WERI-Rb-1 (cell line): ENCODE data around the gene STEAP1B.
"Not testable (repeated sequence)": the region's sequence is repeated elsewhere in the genome, so short reads cannot be mapped to it uniquely, and the experiment has no call there.

ENCODE experiments used
- DNase-seq: peaks from one replicate; pipeline ENCODE4 v3.0.0-alpha.2; 2020
- H3K27ac ChIP-seq: fragments of 250-450 bp; sonication (Bioruptor Pico); 2 replicates; pipeline ENCODE4 v1.5.1; 2020; ENCODE audit warnings: mild to moderate bottlenecking, moderate library complexity
- H3K27me3 ChIP-seq: fragments of 250-450 bp; sonication (Bioruptor Pico); 2 replicates; pipeline ENCODE4 v1.5.1; 2021; ENCODE audit warnings: mild to moderate bottlenecking, low read depth, moderate library complexity; ENCODE audit not compliant: insufficient read depth, severe bottlenecking
- H3K36me3 ChIP-seq: fragments of 250-450 bp; sonication (Bioruptor Pico); 2 replicates; pipeline ENCODE4 v1.5.1; 2020; ENCODE audit warnings: mild to moderate bottlenecking, moderate library complexity
- H3K4me3 ChIP-seq: 2 replicates; pipeline ENCODE4 v1.5.1; 2011; ENCODE audit warnings: low read depth, mild to moderate bottlenecking, control low read depth, low read length
- H3K9me3 ChIP-seq: fragments of 250-450 bp; sonication (Bioruptor Pico); 2 replicates; pipeline ENCODE4 v1.5.1; 2021; ENCODE audit warnings: mild to moderate bottlenecking, moderate library complexity; ENCODE audit not compliant: severe bottlenecking
- CTCF ChIP-seq: IDR thresholded peaks from 2 replicates; pipeline ENCODE4 v1.5.1; 2011; ENCODE audit warnings: low read depth, mild to moderate bottlenecking, control low read depth, inconsistent platforms, low read length

STEAP1B gene

DNA sequence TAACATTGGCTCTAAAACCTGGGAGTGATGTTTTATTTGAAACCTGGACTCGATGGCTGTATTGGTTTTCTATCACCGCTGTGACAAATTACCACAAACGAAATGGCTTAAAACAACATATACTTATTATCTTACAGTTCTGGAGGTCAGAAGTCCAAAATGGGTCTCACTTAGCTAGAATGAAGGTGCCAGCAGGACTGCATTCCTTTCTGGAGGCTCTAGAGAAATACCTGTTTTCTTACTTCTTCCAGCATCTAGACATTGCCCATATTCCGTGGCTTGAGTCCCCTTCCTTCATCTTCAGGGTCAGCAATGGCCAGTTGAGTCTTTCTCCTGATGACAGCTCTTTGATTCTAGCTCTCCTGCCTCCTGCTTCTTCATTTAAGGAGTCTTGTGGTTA is 44.3 kb upstream of the STEAP1B start:
- no peaks in the 10 kb centered on the region for H3K9me3 ChIP-seq
- no peaks in the 10 kb centered on the region for H3K36me3 ChIP-seq
- no peak overlapping the region for H3K27ac ChIP-seq
- DNase-seq: no peak
- TF ChIP-seq CTCF: no peak
- no peaks in the 10 kb centered on the region for H3K27me3 ChIP-seq
- no peak overlapping the region for H3K4me3 ChIP-seq

DNA sequence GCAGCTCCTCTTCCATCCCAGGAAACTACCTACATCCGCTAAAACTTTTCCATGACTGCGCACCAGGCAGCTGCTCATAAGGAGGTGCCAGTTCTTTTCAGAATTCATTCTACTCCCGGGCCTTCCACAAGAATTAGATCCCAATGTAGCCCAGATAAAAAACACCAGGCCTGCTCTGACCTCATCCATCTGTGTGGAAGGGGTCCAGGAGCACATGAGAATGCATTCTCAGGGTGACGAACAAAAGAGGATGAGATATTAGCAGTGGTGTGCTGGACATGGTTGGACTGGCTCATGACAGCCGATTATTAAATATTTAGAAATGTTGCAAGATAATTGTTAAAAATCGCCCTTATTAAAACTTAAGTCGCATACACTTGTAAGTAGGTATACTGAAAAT is 43.2 kb upstream of the STEAP1B start:
- no peaks in the 10 kb centered on the region for H3K9me3 ChIP-seq
- no peak overlapping the region for H3K27ac ChIP-seq
- no peak for TF ChIP-seq CTCF
- no peaks in the 10 kb centered on the region for H3K27me3 ChIP-seq
- DNase-seq: no peak
- no peak overlapping the region for H3K4me3 ChIP-seq
- H3K36me3 ChIP-seq: no peaks in the 10 kb centered on the region

DNA sequence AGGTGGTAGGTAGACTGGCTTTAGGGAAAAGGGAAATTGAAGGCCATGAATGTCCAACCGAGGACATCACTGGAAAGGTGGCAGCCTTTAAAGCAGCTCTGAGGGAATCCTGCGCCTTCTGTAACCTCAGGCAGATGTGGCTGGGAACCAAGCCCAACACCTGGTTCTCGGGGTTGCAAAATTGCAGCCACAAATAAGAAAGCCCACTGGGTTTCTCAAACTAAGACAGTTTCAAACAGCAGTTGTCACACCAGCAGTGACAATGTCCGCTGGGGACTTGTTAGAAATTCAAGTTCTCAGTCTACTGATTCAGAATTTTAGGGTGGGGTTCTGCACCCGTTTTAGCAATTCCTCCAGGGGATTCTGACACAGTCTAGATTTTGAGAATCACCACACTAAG is 42.7 kb upstream of the STEAP1B start:
- H3K27ac ChIP-seq: no peak overlapping the region
- no peak for TF ChIP-seq CTCF
- H3K36me3 ChIP-seq: no peaks in the 10 kb centered on the region
- no peak overlapping the region for H3K4me3 ChIP-seq
- H3K27me3 ChIP-seq: no peaks in the 10 kb centered on the region
- no peaks in the 10 kb centered on the region for H3K9me3 ChIP-seq
- DNase-seq: no peak

DNA sequence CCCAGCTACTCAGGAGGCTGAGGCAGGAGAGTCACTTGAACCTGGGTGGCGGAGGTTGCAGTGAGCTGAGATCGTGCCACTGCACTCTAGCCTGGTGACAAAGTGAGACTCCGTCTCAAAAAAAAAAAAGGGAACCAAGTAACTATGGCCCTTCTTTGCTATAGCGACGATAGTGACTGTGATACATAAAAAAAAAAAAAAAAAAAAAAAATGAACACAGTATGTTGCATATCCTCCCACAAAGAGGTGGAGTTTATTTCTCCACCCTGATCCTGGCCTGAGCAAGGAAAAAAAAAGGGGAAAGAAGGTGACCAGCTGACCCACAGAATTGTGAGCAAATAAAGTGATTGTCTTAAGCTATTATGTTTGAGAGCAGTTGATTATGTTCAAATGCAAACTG is 42.3 kb upstream of the STEAP1B start:
- no peaks in the 10 kb centered on the region for H3K27me3 ChIP-seq
- no peak for DNase-seq
- no peak overlapping the region for H3K27ac ChIP-seq
- H3K4me3 ChIP-seq: no peak overlapping the region
- no peaks in the 10 kb centered on the region for H3K36me3 ChIP-seq
- no peak for TF ChIP-seq CTCF
- H3K9me3 ChIP-seq: no peaks in the 10 kb centered on the region

- H3K36me3 ChIP-seq: no peaks in the 10 kb centered on the region
- no peak for DNase-seq
- no peak overlapping the region for H3K27ac ChIP-seq
- no peak for TF ChIP-seq CTCF
- no peaks in the 10 kb centered on the region for H3K27me3 ChIP-seq
- H3K4me3 ChIP-seq: no peak overlapping the region
- no peaks in the 10 kb centered on the region for H3K9me3 ChIP-seq
These were observed 41.8 kb upstream of the STEAP1B start for GRCh38 chr7:22541789-22542188.

- H3K27me3 ChIP-seq, H3K9me3 ChIP-seq, H3K36me3 ChIP-seq, H3K27ac ChIP-seq, H3K4me3 ChIP-seq, DNase-seq: not testable (repeated sequence)
These were observed 28.5 kb upstream of the STEAP1B start for GRCh38 chr7:22528537-22528936.

GRCh38 chr7:22524353-22524947 is 24.5 kb upstream of the STEAP1B start:
- not testable (repeated sequence) for H3K27me3 ChIP-seq, H3K4me3 ChIP-seq, H3K36me3 ChIP-seq, H3K9me3 ChIP-seq, H3K27ac ChIP-seq
- peak; percentile 21 for DNase-seq

DNA sequence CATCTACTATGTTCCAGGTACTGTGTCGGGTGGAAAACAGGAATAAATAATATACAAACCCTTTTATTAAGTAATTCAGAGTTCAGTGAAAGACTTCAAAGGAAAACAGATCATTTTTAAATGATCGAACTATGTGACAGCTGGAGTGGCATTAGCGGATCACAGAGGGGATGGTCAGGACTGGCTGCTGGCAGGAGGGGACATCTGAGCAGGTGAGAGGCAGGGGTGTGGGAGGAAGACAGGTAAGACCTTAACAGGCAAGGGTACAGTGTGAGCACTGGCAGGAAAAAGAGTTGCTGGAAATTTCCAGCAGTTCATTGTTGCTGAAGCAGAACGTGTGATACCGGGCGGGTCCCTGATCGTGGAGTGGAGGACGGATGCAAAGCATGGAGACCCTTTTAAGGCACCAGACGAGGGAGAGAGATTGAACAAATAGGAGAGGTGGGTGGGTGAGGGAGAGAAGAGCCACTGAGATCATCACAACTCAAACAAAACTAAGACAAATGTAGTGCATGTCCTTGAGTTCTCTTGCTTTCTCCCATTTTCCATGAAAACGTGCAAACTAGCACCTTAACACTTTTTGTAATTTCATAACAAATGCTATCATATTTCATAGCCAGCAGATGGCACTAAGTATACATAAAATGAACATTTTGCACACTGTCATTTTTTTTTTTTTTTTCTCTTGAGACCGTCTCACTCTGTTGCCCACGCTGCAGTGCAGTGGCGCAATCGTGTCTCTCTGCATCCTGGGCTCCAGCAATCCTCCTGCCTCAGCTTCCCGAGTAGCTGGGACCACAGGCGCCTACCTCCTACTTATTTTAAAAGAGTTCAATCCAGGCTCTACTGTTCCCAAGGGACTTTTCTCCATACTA is 23.7 kb upstream of the STEAP1B start:
- peak; percentile 34 for DNase-seq
- not testable (repeated sequence) for H3K4me3 ChIP-seq, H3K27ac ChIP-seq, H3K36me3 ChIP-seq, H3K27me3 ChIP-seq, H3K9me3 ChIP-seq

DNA sequence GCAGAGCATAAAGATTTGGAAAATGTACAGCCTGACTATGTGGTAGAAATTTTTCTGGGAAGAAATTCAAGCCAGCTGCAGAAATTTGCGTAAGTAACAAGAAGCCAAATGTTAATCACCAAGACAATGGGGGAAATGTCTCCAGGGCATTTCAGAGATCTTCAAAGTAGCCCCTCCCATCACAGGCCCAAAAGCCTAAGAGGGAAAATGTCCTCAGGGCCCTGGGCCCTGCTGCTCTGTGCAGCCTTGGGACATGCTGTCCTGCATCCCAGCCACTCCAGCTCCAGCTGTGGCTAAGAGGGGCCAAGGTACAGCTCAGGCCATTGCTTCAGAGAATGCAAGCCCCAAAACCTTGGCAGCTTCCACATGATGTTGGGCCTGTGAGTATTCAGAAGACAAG is 19.6 kb upstream of the STEAP1B start:
- H3K9me3 ChIP-seq, H3K27me3 ChIP-seq, H3K4me3 ChIP-seq, H3K27ac ChIP-seq, H3K36me3 ChIP-seq, DNase-seq: not testable (repeated sequence)
